Transverse colon (tissue), 4 donors: ENCODE measurements around the gene ITGA8.

Experiments
- EP300 ChIP-seq: sonication (generic); formaldehyde crosslinking; IDR thresholded peaks from one replicate; pipeline ENCODE4 v1.6.1; 2017; ENCODE audit warnings: antibody characterized with exemption, low read depth
- POLR2A ChIP-seq: fragments of 450-650 bp; IDR thresholded peaks from one replicate; pipeline ENCODE4 v1.6.1; 2016; ENCODE audit warnings: antibody characterized with exemption, mild to moderate bottlenecking, moderate library complexity
- POLR2AphosphoS5 ChIP-seq, 3 donors: sonication (generic); formaldehyde crosslinking; IDR thresholded peaks; one replicate each; pipeline ENCODE4 v1.6.1; 2016; ENCODE audit warnings: antibody characterized with exemption in 3 of 3
- TF ChIP-seq, protein P1 (sequence below), 5 experiments: fragments of 200-600 bp in 3 of 5; fragments of 450-650 bp in 2 of 5; sonication (generic) in 3 of 5; IDR thresholded peaks; 1 replicate in 2 of 5; 2 replicates in 3 of 5; pipeline ENCODE4 v1.5.1; 2016 to 2017; ENCODE audit warnings: antibody characterized with exemption in 5 of 5, inconsistent platforms in 3 of 5, mild to moderate bottlenecking in 2 of 5, moderate library complexity in 1 of 5

DNA sequence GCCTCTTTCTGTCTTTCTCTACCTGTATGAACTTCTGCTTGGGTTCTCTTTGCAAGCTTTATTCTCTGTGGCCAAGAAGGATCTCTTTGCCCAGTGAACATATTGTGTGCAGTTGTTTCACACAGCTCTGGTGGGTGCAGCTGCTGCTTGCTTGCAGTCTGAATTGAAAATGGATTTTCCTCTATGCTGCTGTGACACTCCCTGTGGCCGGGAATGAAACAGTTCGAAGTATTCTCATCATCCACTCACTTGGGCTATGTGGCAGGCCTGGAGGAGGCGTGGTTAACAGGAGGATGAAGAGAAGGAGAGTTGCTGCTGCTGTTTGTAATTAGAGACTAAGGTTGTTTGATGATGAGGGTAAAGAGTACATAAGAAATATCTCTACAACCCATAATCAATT lies 28.4 kb upstream of the ITGA8 start:
- TF ChIP-seq, protein P1, sequence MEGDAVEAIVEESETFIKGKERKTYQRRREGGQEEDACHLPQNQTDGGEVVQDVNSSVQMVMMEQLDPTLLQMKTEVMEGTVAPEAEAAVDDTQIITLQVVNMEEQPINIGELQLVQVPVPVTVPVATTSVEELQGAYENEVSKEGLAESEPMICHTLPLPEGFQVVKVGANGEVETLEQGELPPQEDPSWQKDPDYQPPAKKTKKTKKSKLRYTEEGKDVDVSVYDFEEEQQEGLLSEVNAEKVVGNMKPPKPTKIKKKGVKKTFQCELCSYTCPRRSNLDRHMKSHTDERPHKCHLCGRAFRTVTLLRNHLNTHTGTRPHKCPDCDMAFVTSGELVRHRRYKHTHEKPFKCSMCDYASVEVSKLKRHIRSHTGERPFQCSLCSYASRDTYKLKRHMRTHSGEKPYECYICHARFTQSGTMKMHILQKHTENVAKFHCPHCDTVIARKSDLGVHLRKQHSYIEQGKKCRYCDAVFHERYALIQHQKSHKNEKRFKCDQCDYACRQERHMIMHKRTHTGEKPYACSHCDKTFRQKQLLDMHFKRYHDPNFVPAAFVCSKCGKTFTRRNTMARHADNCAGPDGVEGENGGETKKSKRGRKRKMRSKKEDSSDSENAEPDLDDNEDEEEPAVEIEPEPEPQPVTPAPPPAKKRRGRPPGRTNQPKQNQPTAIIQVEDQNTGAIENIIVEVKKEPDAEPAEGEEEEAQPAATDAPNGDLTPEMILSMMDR (IDR thresholded peaks at IDR 0.05): no peak
- no peak for TF ChIP-seq POLR2A
- TF ChIP-seq POLR2AphosphoS5 (IDR thresholded peaks at IDR 0.05): no peak
- no peak for TF ChIP-seq EP300
